Keratinocyte (primary cell): ENCODE results near the gene TBC1D14. TPM values are rescaled to one million over a fixed set of nuclear protein-coding genes. Genes with fewer than 3 reads are reported as not detected.

Source experiments
- DNase-seq: peaks from one replicate; pipeline ENCODE4 v3.0.0-alpha.2; 2011; ENCODE audit warnings: low read depth, missing footprints, low spot score
- FAIRE-seq: peaks from 2 replicates; lab custom pipeline; 2011; peaks lifted over from hg19 to GRCh38; lab: Jason Lieb, UNC
- H2AFZ ChIP-seq: 2 replicates; pipeline ENCODE4 v1.6.0; 2012; ENCODE audit warnings: low read length, control low read depth, inconsistent platforms; ENCODE audit not compliant: control insufficient read depth
- H3K27ac ChIP-seq: 2 replicates; pipeline ENCODE4 v1.5.1; 2011; ENCODE audit warnings: low read length; ENCODE audit not compliant: control insufficient read depth, insufficient read depth
- H3K27me3 ChIP-seq: 3 replicates; pipeline ENCODE4 v1.6.0; 2011; ENCODE audit warnings: low read length; ENCODE audit not compliant: control insufficient read depth, insufficient read depth; ENCODE audit errors: extremely low read depth
- H3K36me3 ChIP-seq, 2 experiments: 2 replicates in 1 of 2; 3 replicates in 1 of 2; pipeline ENCODE4 v1.5.1; 2011; ENCODE audit warnings: low read length in 2 of 2, mild to moderate bottlenecking in 1 of 2; ENCODE audit not compliant: control insufficient read depth in 2 of 2, insufficient read depth in 2 of 2; ENCODE audit errors: extremely low read depth in 1 of 2
- H3K4me1 ChIP-seq: 3 replicates; pipeline ENCODE4 v1.5.1; 2011; ENCODE audit warnings: low read length; ENCODE audit not compliant: control insufficient read depth, insufficient read depth; ENCODE audit errors: extremely low read depth
- H3K4me2 ChIP-seq: 3 replicates; pipeline ENCODE4 v1.6.0; 2011; ENCODE audit warnings: low read depth, low read length; ENCODE audit not compliant: control insufficient read depth, insufficient read depth; ENCODE audit errors: extremely low read depth
- H3K4me3 ChIP-seq, 3 experiments: fragments of 200-600 bp in 1 of 3; sonication (generic) in 1 of 3; 2 replicates in 2 of 3; 3 replicates in 1 of 3; pipeline ENCODE4 v1.5.1; 2011 to 2016; ENCODE audit warnings: low read length in 3 of 3, mild to moderate bottlenecking in 3 of 3, control low read depth in 2 of 3, inconsistent platforms in 1 of 3, low read depth in 1 of 3, mixed read lengths in 1 of 3, mixed run types in 1 of 3, moderate library complexity in 1 of 3; ENCODE audit not compliant: control insufficient read depth in 2 of 3, insufficient read depth in 2 of 3; ENCODE audit errors: extremely low read depth in 1 of 3
- H3K79me2 ChIP-seq: 2 replicates; pipeline ENCODE4 v1.6.0; 2012; ENCODE audit warnings: low read length; ENCODE audit not compliant: control insufficient read depth, insufficient read depth
- H3K9ac ChIP-seq: 3 replicates; pipeline ENCODE4 v1.6.0; 2011; ENCODE audit warnings: low read length; ENCODE audit not compliant: control insufficient read depth, insufficient read depth; ENCODE audit errors: extremely low read depth
- H3K9me1 ChIP-seq: 3 replicates; pipeline ENCODE4 v1.6.0; 2011; ENCODE audit warnings: low read length; ENCODE audit not compliant: control insufficient read depth, insufficient read depth; ENCODE audit errors: extremely low read depth
- H3K9me3 ChIP-seq: 2 replicates; pipeline ENCODE4 v1.5.1; 2012; ENCODE audit warnings: low read depth, low read length; ENCODE audit not compliant: control insufficient read depth
- H4K20me1 ChIP-seq: 3 replicates; pipeline ENCODE4 v1.6.0; 2011; ENCODE audit warnings: low read length; ENCODE audit not compliant: control insufficient read depth, insufficient read depth; ENCODE audit errors: extremely low read depth
- CTCF ChIP-seq, 3 experiments: IDR thresholded peaks in 1 of 3; conservative IDR thresholded peaks in 1 of 3; optimal IDR thresholded peaks in 1 of 3; 2 replicates in 2 of 3; 3 replicates in 1 of 3; pipeline versions ENCODE3 to v1.5.1; 2011; ENCODE audit warnings: low read length in 3 of 3, mild to moderate bottlenecking in 3 of 3, moderate library complexity in 2 of 3, control low read depth in 1 of 3, inconsistent platforms in 1 of 3; ENCODE audit not compliant: insufficient read depth in 2 of 3; ENCODE audit errors: extremely low read depth in 1 of 3
- EZH2 ChIP-seq: IDR thresholded peaks from one replicate; pipeline ENCODE4 v1.6.1; 2012; ENCODE audit warnings: inconsistent platforms, mild to moderate bottlenecking, low read length, moderate library complexity
- dilution Hi-C: fragments of 300-500 bp; cut with MboI; formaldehyde crosslinking; loops from one replicate; pipeline ENCODE4 v1.7.0; 2020; ENCODE audit warnings: low sequenced_read_pairs; ENCODE audit not compliant: extremely low pct_ligation_motif_present
- polyA plus RNA-seq, 5 experiments: library from polyadenylated mRNA; depleted of rRNA in 3 of 5; stranded (reverse) in 3 of 5; stranded (forward) in 1 of 5; unstranded in 1 of 5; fragments of >200 nt; gene quantifications; 1 replicate in 1 of 5; 2 replicates in 3 of 5; 3 replicates in 1 of 5; pipeline versions ENCODE4 v1.2.1 to v1.2.3, GENCODE V29; 2011 to 2012; ENCODE audit warnings: missing spikeins in 2 of 5, low read depth in 1 of 5, low replicate concordance in 1 of 5

TBC1D14 gene
- polyA plus RNA-seq, 1 donor (not counting 4 experiments of a cell fraction or from before 2014, with no cell fraction given): 55.1 TPM

GRCh38 chr4:6948134-6948460 lies 38.5 kb downstream of the TBC1D14 start:
- Histone ChIP-seq H3K9ac (no peak overlapping the region), H3K9me1 (no peaks in the 10 kb centered on the region), H3K27me3 (no peaks in the 10 kb centered on the region), H3K79me2 (no peaks in the 10 kb centered on the region), H3K4me1 (peaks cover 1% of the 10 kb centered on the region), H3K27ac (no peak overlapping the region), H3K9me3 (no peaks in the 10 kb centered on the region), H2AFZ (no peak overlapping the region), H3K4me3 (no peak overlapping the region), H3K4me2 (no peak overlapping the region), H4K20me1 (no peaks in the 10 kb centered on the region), H3K36me3 (no peaks in the 10 kb centered on the region)
- TF ChIP-seq EZH2 (no peak), CTCF (optimal IDR thresholded peaks at IDR 0.05 in 1 of 3, IDR thresholded peaks at IDR 0.05 in 1 of 3, conservative IDR thresholded peaks at IDR 0.05 in 1 of 3; ENCODE audit: extremely low read depth in 1 of 3, insufficient read depth in 2 of 3, low read length in 3 of 3) (no peak)
- dilution Hi-C loops: no loop called here
- no peak for DNase-seq
- no peak for FAIRE-seq

- no peak overlapping the region for H3K4me2 ChIP-seq
- FAIRE-seq (no peak), DNase-seq (no peak)
- no peaks in the 10 kb centered on the region for H3K9me3 ChIP-seq
- H3K9ac ChIP-seq: no peak overlapping the region
- no peak overlapping the region for H2AFZ ChIP-seq
- no peaks in the 10 kb centered on the region for H3K79me2 ChIP-seq
- no peak overlapping the region for H3K27ac ChIP-seq
- H3K9me1 ChIP-seq: no peaks in the 10 kb centered on the region
- TF ChIP-seq CTCF (optimal IDR thresholded peaks at IDR 0.05 in 1 of 3, IDR thresholded peaks at IDR 0.05 in 1 of 3, conservative IDR thresholded peaks at IDR 0.05 in 1 of 3; ENCODE audit: extremely low read depth in 1 of 3, insufficient read depth in 2 of 3, low read length in 3 of 3): no peak
- no peak for TF ChIP-seq EZH2
- H3K4me1 ChIP-seq: peaks cover 24% of the 10 kb centered on the region
- H3K36me3 ChIP-seq: no peaks in the 10 kb centered on the region
- no peaks in the 10 kb centered on the region for H4K20me1 ChIP-seq
- dilution Hi-C loops: no loop called here
- H3K27me3 ChIP-seq: no peaks in the 10 kb centered on the region
- H3K4me3 ChIP-seq: no peak overlapping the region
These were observed 42.3 kb downstream of the TBC1D14 start for GRCh38 chr4:6951880-6952381.
